B cell (primary cell): ENCODE data around the gene SLC30A9. TPM values are rescaled to one million over a fixed set of nuclear protein-coding genes. Genes with fewer than 3 reads are reported as not detected.
A peak's percentile ranks its signal among the peaks of the same experiment; 100 is the strongest.

Experiments used
- ATAC-seq: fragments of 200-7000 bp; cut with Tn5 transposase; one replicate; pipeline ENCODE4 v1.10.0; 2021; ENCODE audit warnings: low read depth, mild to moderate bottlenecking, moderate number of reproducible peaks, moderate library complexity
- CTCF ChIA-PET: fragments of 350-600 bp; sonication (Branson Sonifier 250); formaldehyde crosslinking; loops from one replicate; lab custom pipeline; 2021; ENCODE audit warnings: antibody characterized with exemption, inconsistent platforms; lab: Charles Lee
- POLR2A ChIA-PET: fragments of 350-600 bp; sonication (Branson Sonifier 250); formaldehyde crosslinking; loops from one replicate; lab custom pipeline; 2021; ENCODE audit warnings: antibody characterized with exemption; lab: Charles Lee
- DNase-seq: peaks from one replicate; pipeline ENCODE4 v3.0.0; 2013
- H2AFZ ChIP-seq: 2 replicates; pipeline ENCODE4 v1.6.1; 2012; ENCODE audit warnings: mild to moderate bottlenecking, low read depth, low read length; ENCODE audit not compliant: insufficient read depth, poor library complexity, severe bottlenecking
- H3K27ac ChIP-seq, 2 donors: 1 replicate in 1 of 2; 2 replicates in 1 of 2; pipeline ENCODE4 v1.5.1; 2012 to 2013; ENCODE audit warnings: low read length in 2 of 2, mild to moderate bottlenecking in 2 of 2, moderate library complexity in 1 of 2
- H3K27me3 ChIP-seq, 4 experiments: fragments of 200-600 bp in 1 of 4; sonication (generic) in 1 of 4; replicated peaks in 1 of 4; 1 replicate in 2 of 4; 2 replicates in 2 of 4; pipeline versions ENCODE4 v1.6.1 to v1.7.0; 2013 to 2016; ENCODE audit warnings: low read length in 3 of 4, mild to moderate bottlenecking in 2 of 4, mixed read lengths in 1 of 4, moderate library complexity in 1 of 4; ENCODE audit not compliant: insufficient read depth in 4 of 4, control insufficient read depth in 3 of 4; ENCODE audit errors: control extremely low read depth in 1 of 4
- H3K36me3 ChIP-seq, 2 experiments: replicated peaks in 1 of 2; 1 replicate in 1 of 2; 2 replicates in 1 of 2; pipeline versions ENCODE4 v1.6.1 to v1.7.1; 2013; ENCODE audit warnings: low read length in 1 of 2; ENCODE audit not compliant: insufficient read depth in 2 of 2, control insufficient read depth in 1 of 2; ENCODE audit errors: control extremely low read depth in 1 of 2, extremely low read depth in 1 of 2
- H3K4me1 ChIP-seq, 2 donors: fragments of 200-600 bp in 1 of 2; sonication (generic) in 1 of 2; 1 replicate in 1 of 2; 2 replicates in 1 of 2; pipeline versions ENCODE4 v1.5.1 to v1.6.1; 2013 to 2017; ENCODE audit warnings: low read length in 2 of 2; ENCODE audit not compliant: control insufficient read depth in 2 of 2, insufficient read depth in 2 of 2
- H3K4me2 ChIP-seq: replicated peaks from 2 replicates; pipeline ENCODE3; 2012; ENCODE audit warnings: mild to moderate bottlenecking, low read depth, low read length; ENCODE audit not compliant: poor library complexity, severe bottlenecking
- H3K4me3 ChIP-seq, 5 experiments: fragments of 200-600 bp in 1 of 5; sonication (generic) in 1 of 5; 1 replicate in 3 of 5; 2 replicates in 2 of 5; pipeline versions ENCODE4 v1.5.1 to v1.7.0; 2011 to 2016; ENCODE audit warnings: low read length in 4 of 5, mild to moderate bottlenecking in 4 of 5, low read depth in 2 of 5, control low read depth in 1 of 5, moderate library complexity in 1 of 5; ENCODE audit not compliant: insufficient read depth in 1 of 5; ENCODE audit errors: control extremely low read depth in 1 of 5, extremely low read depth in 1 of 5
- H3K79me2 ChIP-seq: fragments of 200-600 bp; sonication (generic); one replicate; pipeline ENCODE4 v1.6.0; 2016; ENCODE audit warnings: low read length; ENCODE audit not compliant: control insufficient read depth, insufficient read depth
- H3K9ac ChIP-seq: fragments of 200-600 bp; sonication (generic); 2 replicates; pipeline ENCODE4 v1.6.1; 2017; ENCODE audit warnings: mild to moderate bottlenecking, low read length, moderate library complexity
- H3K9me3 ChIP-seq, 3 donors: one replicate each; pipeline versions ENCODE4 v1.6.1 to v1.7.1; 2013; ENCODE audit warnings: low read length in 2 of 3; ENCODE audit not compliant: control insufficient read depth in 2 of 3, insufficient read depth in 1 of 3; ENCODE audit errors: control extremely low read depth in 1 of 3
- H4K20me1 ChIP-seq: 2 replicates; pipeline ENCODE4 v1.6.0; 2012; ENCODE audit warnings: mild to moderate bottlenecking, low read length; ENCODE audit not compliant: insufficient read depth, control insufficient read depth, poor library complexity, severe bottlenecking
- H3K27ac Mint-ChIP-seq: one replicate; pipeline ENCODE4 v1.8.0; 2021; ENCODE audit warnings: mixed read lengths
- H3K27me3 Mint-ChIP-seq: one replicate; pipeline ENCODE4 v1.8.0; 2021; ENCODE audit warnings: mixed read lengths
- H3K4me1 Mint-ChIP-seq: one replicate; pipeline ENCODE4 v1.8.0; 2021; ENCODE audit warnings: mixed read lengths
- H3K4me3 Mint-ChIP-seq: one replicate; pipeline ENCODE4 v1.8.0; 2021; ENCODE audit warnings: mixed read lengths
- H3K9me3 Mint-ChIP-seq: one replicate; pipeline ENCODE4 v1.8.0; 2022; ENCODE audit warnings: mixed read lengths; ENCODE audit not compliant: insufficient read depth
- CTCF ChIP-seq: fragments of 200-600 bp; IDR thresholded peaks from one replicate; pipeline ENCODE4 v1.8.0; 2022; ENCODE audit warnings: antibody characterized with exemption, mild to moderate bottlenecking
- EZH2 ChIP-seq: IDR thresholded peaks from 2 replicates; pipeline ENCODE4 v1.6.1; 2012; ENCODE audit warnings: borderline replicate concordance, low read depth, mild to moderate bottlenecking, moderate library complexity, low read length; ENCODE audit not compliant: insufficient read depth, poor library complexity, severe bottlenecking
- WGBS: methylation state at CpG from one replicate; pipeline ENCODE4 v1.1.5; 2013; ENCODE audit warnings: missing lambda C conversion rate; ENCODE audit not compliant: insufficient coverage; 5-methylcytosine and 5-hydroxymethylcytosine counted together
- intact Hi-C: fragments of 100-400 bp; cut with micrococcal nuclease; formaldehyde crosslinking; loops from one replicate; pipeline ENCODE4 v1.10.0; 2022
- polyA plus RNA-seq: library from polyadenylated mRNA; depleted of rRNA; stranded (reverse); fragments of >200 nt; gene quantifications from 2 replicates; pipeline ENCODE4 v1.2.3, GENCODE V29; 2012
- total RNA-seq, 2 donors: library from RNA; stranded (reverse); fragments of 120-200 nt in 1 of 2; gene quantifications; 1 replicate in 1 of 2; 2 replicates in 1 of 2; pipeline versions ENCODE4 v1.2.3 to v1.2.4, GENCODE V29; 2013 to 2022

Gene SLC30A9
- total and polyA plus RNA-seq, 2 donors (not counting 1 experiment from before 2014, with no cell fraction given): 9.9 to 37.0 TPM

GRCh38 chr4:41989994-41990364 is 351 bp upstream of the SLC30A9 start:
- WGBS: 3% methylated on average over 12 of the region's 12 CpGs
- peak overlapping the region; percentile 86 for H2AFZ ChIP-seq
- H3K27me3 Mint-ChIP-seq: no peaks in the 10 kb centered on the region
- H3K9me3 Mint-ChIP-seq: no peaks in the 10 kb centered on the region
- intact Hi-C loops: loop anchor here (1.0 kb wide), 2 partner anchors 55 to 162 kb away; partner anchors contain the start of genes BEND4 and TMEM33
- peak overlapping the region; percentile 84 to 92 for H3K27ac ChIP-seq
- H3K4me1 ChIP-seq: peaks cover 14 to 20% of the 10 kb centered on the region in 2 donors
- peak overlapping the region; percentile 96 for H3K27ac Mint-ChIP-seq
- peaks cover 39% of the 10 kb centered on the region for H3K79me2 ChIP-seq
- peak overlapping the region; percentile 100 for H3K4me3 Mint-ChIP-seq
- no peaks in the 10 kb centered on the region for H4K20me1 ChIP-seq
- no peak for DNase-seq
- no peak for TF ChIP-seq CTCF
- no peak for TF ChIP-seq EZH2
- ChIA-PET CTCF (interaction anchor here (1.2 kb wide), 1 partner anchor 54 kb away, joined by 4 read pairs; the partner anchor contains the start of gene TMEM33), POLR2A (interaction anchor here (1.2 kb wide), 1 partner anchor 55 kb away, joined by 4 read pairs; the partner anchor contains the start of gene TMEM33)
- ATAC-seq: peak; percentile 21
- H3K36me3 ChIP-seq: no peaks in the 10 kb centered on the region
- peak overlapping the region; percentile 82 for H3K9ac ChIP-seq
- H3K4me3 ChIP-seq: peak overlapping the region; percentile 58 to 96 (median 88)
- H3K27me3 ChIP-seq: no peaks in the 10 kb centered on the region
- peaks cover 23% of the 10 kb centered on the region for H3K4me1 Mint-ChIP-seq
- H3K9me3 ChIP-seq: no peaks in the 10 kb centered on the region
- H3K4me2 ChIP-seq: peak overlapping the region; percentile 90

- Mint-ChIP-seq H3K9me3 (no peaks in the 10 kb centered on the region), H3K4me3 (peak overlapping the region; percentile 100), H3K27ac (no peak overlapping the region), H3K4me1 (peaks cover 24% of the 10 kb centered on the region), H3K27me3 (no peaks in the 10 kb centered on the region)
- Histone ChIP-seq H3K36me3 (no peaks in the 10 kb centered on the region), H3K79me2 (peaks cover 58% of the 10 kb centered on the region), H3K9ac (no peak overlapping the region), H3K4me1 (peaks cover 14 to 20% of the 10 kb centered on the region in 2 donors), H3K27me3 (no peaks in the 10 kb centered on the region), H4K20me1 (peaks cover 7% of the 10 kb centered on the region), H3K9me3 (no peaks in the 10 kb centered on the region), H3K4me2 (peak overlapping the region; percentile 90), H2AFZ (no peak overlapping the region), H3K4me3 (no peak overlapping the region), H3K27ac (no peak overlapping the region)
- ChIA-PET CTCF (interaction anchor here (1.4 kb wide), 1 partner anchor 9 kb away, joined by 3 read pairs; no protein-coding TSS in a partner anchor), POLR2A (no interaction called here)
- ATAC-seq: no peak
- no peak for DNase-seq
- 100% methylated on average over 6 of the region's 10 CpGs for WGBS
- TF ChIP-seq CTCF (no peak), EZH2 (no peak)
- intact Hi-C loops: no loop called here
These were observed 1.8 kb downstream of the SLC30A9 start for GRCh38 chr4:41991916-41992767.
